Superior temporal gyrus (tissue), 1 donor: ENCODE measurements around the gene CT55.
"Not testable (repeated sequence)": the region's sequence is repeated elsewhere in the genome, so short reads cannot be mapped to it uniquely, and the experiment has no call there.

Experiments used
- DNase-seq: peaks from one replicate; pipeline ENCODE4 v3.0.0-alpha.2; 2016; ENCODE audit errors: extremely low spot score

CT55 gene

DNA sequence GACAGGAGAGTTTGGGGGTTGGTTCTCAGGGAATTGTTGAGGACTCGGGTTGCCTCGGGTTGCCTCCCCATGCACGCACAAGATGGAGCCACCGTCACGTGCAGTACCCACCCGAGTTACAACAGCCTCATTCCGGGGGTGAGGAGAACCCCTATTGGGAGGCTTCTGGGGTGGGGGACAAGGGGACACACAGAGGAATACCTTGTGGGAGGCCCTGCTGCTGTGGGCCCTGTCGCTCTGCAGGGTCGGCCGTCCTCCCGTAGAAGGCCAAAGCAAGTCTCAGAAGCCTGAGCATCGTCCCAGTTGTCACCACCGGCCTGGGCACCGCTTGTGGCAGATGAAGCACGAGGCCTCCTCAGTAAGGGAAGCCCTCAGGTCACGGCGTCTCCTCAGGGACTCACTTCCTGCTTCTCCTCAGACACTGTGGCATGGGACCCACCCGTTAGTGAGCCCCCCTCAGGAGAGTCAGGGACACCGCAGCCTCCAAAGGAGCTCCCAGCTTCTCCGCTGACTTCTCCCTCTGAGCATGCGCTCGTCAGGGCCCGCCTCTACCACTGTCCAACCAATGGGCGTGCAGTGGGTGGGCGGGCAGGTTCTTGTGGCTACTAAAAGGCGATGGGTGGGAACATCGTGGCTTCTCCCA is at the start of gene CT55:
TSS of gene CT55 (minus strand) at position 522 of the 643 bp plus-strand sequence. CDS start at position 295, 227 bp downstream.
- DNase-seq = no peak

GRCh38 chrX:135213200-135213844 is 42.1 kb upstream of the CT55 start:
- no peak for DNase-seq

DNA sequence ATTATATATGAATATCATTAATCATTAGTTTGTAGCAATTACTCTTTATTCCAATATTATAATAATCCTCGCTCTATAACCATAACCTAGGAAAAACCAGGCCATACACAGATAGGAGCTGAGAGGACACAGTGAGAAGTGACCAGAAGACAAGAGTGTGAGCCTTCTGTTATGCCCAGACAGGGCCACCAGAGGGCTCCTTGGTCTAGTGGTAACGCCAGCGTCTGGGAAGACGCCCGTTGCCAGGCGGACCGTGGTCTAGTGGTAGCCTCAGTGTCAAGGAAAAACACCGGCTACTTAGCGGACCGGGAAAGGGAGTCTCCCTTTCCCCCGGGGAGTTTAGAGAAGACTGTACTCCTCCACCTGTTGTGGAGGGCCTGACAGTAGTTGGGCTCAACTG is 35.2 kb upstream of the CT55 start:
- not testable (repeated sequence) for DNase-seq

DNA sequence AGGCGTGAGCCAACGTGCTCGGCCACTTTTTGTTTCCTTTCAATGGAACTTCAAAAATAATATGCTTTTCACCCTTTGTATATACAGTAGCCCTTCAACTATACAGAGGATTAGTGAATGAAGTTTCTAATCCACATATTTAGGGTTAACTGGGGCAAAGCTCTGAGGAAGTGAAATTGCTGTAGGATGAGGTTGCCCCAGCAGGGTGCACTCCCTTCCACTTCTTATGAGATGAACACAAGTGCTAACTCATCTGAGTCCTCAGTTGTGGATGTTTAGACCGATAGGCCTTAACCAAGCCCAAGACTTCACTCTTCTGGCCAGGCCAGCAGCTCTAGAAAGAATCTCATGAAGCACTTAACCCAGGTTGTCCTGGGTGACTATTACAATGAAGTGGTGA is 29.1 kb upstream of the CT55 start:
- no peak for DNase-seq

- no peak for DNase-seq
Measured at GRCh38 chrX:135194684-135195083, 23.5 kb upstream of the CT55 start.

DNA sequence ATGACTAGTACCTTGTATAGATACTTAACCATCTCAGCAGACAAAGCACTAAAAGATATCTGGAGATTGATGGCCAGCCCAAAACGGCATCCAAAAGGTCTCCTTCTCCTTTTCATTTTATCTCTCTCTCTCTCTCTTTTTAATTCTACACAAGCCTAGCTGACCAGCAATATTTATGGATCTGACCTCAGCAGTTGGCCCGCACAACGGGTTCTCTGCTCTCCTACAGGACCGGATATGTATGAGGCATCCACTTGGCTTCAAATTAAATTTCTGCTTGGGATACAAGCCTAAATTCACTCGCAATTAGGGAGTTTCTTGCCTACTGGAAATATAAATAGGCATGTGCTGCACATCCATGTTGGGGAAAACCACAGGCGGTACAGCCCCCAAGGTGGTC is 22.5 kb upstream of the CT55 start:
- no peak for DNase-seq

DNA sequence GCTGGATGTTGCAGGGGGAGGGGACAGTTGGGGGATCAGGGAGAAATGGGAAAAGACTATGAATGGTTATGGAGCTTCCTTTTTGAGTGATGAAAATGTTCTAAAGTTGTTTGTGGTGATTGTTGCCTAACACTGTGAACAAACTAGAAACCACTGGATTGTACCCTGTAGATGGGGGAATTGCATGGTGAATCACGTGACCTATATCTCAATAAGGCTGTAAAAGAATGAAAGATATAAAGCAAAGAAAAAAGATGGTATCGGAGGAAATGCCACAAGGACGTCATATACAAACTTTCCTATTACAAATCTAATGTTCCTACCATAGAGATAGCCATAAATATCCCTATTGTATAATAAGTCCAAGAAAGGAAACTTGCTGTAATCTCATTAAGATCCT is 20.6 kb upstream of the CT55 start:
- no peak for DNase-seq

DNA sequence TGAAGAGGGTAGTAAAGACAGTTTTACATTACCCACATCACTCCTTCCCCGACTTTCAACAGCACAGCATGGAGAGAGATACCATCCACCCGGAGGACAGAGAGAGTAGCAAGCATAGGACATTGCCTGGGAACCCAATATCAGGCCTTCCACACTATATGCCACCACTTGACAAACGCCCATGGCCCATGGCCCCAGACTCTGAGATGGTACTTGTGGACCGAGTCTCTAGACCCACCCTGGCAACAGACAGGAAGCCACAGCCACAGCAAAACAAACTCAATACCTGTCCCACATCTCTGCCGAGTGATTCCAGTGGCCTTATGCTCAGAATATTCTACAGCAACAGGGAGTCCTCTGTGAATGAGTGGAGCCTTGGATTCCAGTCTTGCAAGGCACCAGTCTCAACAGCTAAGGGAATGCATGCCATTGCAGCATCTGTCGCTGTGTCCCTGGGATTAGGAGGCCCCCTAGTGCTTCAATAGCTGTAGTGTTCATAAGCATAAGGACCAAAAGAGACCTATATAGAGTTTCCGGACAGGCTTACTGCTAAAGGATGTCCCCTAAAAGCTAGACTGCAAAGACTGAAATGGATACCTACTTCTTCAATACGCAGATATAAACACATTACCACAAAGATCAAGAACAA is 14.7 kb upstream of the CT55 start:
- DNase-seq = peak; percentile 44

- DNase-seq = no peak
Measured at GRCh38 chrX:135178636-135179035, 7.4 kb upstream of the CT55 start.

DNA sequence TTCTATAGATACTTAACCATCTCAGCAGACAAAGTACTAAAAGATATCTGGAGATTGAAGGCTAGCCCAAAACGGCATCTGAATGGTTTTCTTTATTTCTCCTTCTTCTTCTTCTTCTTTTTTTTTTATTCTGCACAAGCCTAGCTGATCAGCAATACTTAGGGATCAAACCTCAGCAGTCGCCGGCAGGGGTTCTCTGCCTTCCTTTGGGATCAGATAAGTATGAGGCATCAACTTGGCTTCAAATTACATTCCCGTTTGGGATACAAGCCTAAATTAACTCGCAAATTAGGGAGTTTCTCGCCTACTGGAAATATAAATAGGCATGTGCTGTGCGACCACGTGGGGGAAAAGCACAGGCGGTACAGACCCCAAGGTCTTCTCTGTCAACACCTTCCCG is 730 bp downstream of the CT55 start:
- no peak for DNase-seq

GRCh38 chrX:135169534-135169933 is 1.7 kb downstream of the CT55 start:
- not testable (repeated sequence) for DNase-seq

DNA sequence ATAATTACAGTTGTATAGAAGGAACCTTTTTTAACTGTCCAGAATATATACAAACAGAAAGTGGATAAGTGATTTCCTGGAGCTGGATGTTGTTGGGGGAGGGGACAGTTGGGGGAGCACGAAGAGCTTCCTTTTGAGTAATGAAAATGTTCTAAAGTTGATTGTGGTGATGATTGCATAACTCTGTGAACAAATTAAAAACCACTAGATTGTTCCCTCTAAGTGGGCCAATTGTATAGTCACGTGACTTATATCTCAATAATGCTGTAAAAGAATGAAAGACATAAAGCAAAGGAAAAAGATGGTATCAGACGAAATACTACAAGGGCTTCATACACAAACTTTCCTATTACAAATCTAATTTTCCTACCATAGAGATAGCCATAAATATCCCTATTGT is 2.7 kb downstream of the CT55 start:
- DNase-seq = no peak

DNA sequence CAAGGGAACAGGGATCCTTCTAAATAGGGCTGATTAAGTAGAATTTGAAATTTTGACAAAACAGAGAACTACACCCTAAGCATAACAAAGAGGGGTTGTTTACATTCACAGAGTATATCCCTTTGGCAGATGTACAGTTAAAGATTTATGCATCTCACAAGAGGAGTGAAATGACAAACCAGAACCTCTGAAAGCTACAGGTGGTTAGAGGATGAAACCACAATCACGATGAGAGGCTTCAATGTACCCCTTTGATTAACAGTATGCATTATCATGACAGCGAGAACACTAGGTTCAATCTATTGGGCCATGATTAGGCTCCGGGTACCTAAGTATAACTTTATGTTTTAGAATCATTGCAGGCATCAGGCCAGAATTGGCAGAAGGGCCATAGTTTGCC is 16.5 kb downstream of the CT55 start:
- not testable (repeated sequence) for DNase-seq

GRCh38 chrX:135126145-135126544 is 45.1 kb downstream of the CT55 start:
- not testable (repeated sequence) for DNase-seq

- DNase-seq = not testable (repeated sequence)
Measured at GRCh38 chrX:135120056-135120576, 51.1 kb downstream of the CT55 start, which contains the start of gene ETDB. ETDB (minus strand) TSS chrX:135120526; CDS start chrX:135119261, 1,265 bp downstream.

DNA sequence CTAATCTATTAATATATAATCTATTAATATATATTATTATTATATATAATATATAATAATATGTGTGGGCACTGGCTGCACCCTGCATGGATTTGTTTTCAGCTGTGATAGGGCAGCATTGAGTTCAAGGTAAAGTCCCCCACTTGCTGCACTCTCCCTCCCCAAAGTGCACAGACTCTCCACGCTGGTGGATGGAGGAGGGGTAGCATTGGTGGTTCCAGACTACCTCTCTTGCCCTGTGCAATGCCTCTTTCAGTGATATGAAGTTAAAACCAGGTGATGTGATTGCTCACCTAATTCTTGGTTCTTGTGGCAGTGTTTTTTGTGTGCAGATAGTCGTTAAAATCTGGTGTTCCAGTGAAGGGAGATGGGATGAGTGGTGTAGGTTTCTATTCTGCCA is 55.1 kb downstream of the CT55 start:
- not testable (repeated sequence) for DNase-seq

DNA sequence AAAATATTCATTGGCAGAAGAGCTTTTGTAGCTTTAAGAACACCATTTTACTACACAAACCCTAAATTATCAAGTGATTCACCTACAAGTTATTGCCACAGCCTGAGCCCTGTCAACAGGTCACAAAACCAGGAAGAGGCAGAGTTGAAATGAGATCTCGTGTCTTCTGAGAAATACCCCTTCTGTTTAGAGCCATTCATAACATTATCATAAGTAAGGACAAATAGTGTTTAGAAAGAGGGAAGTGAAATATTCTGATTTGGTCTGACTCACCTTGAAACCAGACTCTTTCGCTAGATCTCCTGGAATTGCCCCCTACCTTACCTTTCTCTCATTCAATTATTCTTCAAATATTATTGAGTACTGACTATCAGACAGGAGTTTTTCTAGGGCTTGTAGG is 56.8 kb downstream of the CT55 start:
- DNase-seq = no peak

DNA sequence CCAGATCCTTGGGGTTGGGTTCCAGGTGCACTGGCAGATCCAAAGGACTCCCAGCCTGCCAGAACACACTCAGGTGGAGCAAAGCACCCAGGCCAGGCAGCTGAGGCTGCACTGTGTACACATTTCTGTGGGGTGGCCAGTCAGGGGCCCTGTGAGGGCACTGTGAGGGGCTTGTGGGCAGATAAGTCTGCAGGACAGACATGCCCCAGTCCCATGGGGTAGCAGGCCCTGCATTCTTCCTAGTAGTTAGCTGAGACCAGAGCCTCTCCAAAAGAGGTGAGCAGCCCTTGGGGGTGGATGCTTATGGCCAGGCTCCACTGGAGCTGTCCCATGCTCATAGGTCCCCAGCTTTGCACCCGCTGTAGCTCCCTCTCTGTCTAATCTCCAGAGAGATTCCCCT is 58.5 kb downstream of the CT55 start:
- DNase-seq = no peak

DNA sequence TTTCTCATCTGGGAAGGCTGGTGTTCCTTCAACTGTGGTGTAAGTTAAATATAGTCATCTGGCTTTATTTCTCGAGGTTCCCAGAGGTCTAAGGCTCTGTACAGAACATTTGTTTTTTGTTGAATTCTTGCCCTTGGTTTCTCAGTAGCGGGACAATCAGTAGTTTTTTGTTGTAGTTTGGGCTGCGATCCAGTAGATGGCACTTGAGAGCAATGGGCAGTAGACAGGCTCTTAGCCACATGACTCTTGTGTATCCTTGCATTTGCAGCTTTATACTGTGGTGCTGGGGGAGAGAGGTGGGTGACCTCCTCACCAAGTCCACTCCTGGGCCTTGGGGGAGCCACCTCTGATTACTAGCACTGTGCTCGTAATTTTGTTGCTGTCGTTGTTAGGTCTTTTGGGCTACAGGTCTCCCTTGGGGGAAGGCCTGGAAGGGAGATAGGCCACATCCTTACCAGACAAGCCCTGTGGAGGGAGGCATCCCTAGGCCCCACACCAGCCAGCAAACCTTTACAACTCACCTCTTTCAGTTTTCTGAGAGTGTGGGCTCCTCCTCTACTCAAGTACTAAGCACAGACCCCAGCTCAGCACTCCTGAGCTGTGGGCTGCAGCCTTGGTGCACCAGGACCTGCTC is 59.0 kb downstream of the CT55 start:
- DNase-seq = peak; percentile 30

DNA sequence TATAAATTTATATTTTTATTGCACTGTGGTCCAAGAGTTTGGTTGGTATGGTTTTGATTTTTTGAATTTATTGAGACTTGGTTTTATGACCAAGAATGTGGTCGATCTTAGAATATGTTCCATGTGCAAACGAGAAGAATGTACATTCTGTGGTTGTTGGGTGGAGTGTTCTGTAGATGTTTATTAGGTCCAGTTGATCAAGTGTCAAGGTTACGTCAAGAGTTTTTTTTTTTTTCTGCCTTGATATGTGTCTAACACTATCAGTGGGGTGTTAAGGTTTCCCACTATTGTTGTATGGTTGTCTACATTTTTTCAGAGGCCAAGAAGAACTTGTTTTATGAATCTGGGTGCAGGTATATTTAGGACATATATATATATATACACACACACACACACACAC is 61.6 kb downstream of the CT55 start:
- DNase-seq = no peak
